DMS53 treated with DMSO at 0.1 percent for 48 hours (cell line): Measurements from ENCODE around the gene ZNF343.
"Not testable (repeated sequence)": the region's sequence is repeated elsewhere in the genome, so short reads cannot be mapped to it uniquely, and the experiment has no call there.

ENCODE experiments used
- DNase-seq: peaks from one replicate; lab custom pipeline; 2025; ENCODE audit not compliant: unreplicated experiment; lab: John Stamatoyannopoulos, UW

The ZNF343 gene

DNA sequence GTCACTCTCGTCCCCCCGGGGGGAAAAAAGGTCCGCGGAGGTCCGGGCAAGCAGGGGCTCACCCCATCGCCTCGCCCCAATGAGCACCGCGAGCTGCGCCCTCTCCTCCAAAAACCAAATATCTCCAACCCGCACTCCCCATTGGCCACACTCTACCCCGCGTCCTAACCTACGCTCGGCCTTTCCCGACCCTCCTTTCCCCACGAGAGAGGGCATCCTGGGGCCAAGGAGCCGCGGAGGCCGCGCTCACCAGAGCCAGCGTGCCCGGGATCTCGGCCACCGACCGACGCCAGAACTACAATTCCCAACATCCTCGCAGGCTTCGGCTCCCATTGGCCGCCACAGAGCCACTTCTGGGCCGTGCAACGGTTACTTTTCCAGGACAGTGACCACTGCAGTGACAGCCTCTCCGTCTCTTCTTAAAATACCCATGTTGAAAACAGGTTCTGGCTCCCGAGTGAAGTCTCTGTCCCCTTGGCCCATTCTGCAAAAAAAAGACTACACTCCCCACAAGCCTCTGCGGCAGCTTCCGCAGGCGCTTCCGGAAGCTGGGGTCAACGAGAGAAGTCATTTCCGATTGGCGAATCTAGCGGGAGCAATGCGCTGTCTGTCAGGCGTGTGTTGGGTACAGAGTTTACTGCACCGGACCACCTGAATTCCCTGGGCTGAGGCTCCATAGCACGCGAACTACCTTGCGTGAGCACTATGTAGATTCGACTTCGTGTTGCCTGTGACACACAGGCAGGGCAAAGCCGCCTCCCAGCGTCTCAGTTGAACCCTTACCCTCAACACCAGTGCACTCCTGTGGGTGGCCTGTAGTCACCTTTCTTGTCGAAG is at the start of gene ZNF343:
TSS of gene ZNF343 (minus strand) at position 285 of the 837 bp plus-strand sequence. CDS start 15,020 bp downstream, outside the sequence.
- peak; percentile 89 for DNase-seq

DNA sequence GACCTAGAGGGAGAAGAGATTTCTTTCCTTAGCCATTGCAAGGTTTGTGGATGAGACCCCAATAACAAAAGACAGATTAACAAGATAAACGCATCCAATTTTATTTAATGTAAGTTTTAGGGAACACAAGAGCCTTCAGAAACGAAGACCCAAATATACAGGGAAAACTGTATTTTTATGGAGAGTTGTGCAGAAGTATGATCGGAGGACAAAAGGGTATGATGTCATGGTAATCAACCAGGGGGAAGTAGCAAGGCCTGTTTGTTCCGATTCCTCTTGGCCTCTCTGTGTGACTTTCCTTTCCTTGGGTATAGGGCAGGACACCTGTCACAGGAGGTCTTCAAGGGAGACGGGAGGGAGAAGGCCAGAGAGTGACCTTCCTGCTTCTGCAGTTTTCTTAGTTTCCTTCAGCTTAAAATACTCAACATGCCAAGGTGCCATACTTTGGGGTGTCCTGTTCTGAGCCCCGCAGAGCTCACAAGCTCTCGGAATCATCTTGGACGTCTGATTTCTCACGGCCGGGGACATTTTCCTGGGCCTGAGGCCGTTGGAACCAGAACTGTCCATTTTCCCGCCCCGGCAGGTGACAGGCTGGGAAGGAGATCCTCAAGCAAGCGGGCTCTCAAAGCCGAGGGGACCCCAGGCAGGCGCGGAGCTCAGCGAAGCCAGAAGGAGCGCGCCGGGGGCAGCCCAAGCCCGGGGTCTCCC is 49.3 kb upstream of the ZNF343 start:
- DNase-seq, result no peak

DNA sequence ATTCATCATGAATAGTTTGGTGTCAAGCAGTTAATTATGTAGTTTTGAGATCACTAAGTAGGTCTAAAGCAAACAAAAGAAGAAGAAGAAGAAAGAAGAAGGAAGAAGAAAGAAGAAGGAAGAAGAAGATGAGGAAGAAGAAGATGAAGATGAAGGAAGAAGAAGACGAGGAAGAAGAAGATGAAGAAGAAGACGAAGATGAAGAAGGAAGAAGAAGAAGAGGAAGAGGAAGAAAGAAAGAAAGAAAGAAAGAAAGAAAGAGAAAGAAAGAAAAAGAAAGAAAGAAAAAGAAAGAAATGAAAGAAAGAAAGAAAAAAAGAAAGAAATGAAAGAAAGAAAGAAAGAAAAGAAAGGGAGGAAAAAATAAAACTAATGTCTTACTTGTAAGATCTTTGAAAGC is 36.9 kb upstream of the ZNF343 start:
- no peak for DNase-seq

GRCh38 chr20:2544211-2544610 is 35.5 kb upstream of the ZNF343 start:
- DNase-seq, result no peak

- no peak for DNase-seq
Observed at GRCh38 chr20:2542361-2542760, 33.6 kb upstream of the ZNF343 start.

DNA sequence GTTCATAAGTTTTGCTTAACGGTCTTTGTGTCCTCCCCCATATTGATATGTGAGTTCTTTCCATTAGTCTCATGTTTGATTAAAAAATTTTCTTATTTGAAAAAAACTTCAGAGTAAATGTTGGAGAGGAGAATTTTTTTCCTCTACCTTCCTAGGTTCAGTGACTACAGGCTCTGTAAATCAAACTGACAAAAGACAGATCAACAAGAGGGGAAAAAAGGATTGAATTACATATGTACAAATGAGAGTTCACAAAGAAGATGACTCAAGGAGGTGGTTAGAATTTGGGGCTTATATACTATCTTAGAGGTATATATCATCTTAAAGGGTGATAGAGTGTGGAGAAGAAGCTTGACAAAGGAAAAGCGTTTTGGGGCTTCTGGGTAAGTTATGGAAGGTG is 33.2 kb upstream of the ZNF343 start:
- no peak for DNase-seq

DNA sequence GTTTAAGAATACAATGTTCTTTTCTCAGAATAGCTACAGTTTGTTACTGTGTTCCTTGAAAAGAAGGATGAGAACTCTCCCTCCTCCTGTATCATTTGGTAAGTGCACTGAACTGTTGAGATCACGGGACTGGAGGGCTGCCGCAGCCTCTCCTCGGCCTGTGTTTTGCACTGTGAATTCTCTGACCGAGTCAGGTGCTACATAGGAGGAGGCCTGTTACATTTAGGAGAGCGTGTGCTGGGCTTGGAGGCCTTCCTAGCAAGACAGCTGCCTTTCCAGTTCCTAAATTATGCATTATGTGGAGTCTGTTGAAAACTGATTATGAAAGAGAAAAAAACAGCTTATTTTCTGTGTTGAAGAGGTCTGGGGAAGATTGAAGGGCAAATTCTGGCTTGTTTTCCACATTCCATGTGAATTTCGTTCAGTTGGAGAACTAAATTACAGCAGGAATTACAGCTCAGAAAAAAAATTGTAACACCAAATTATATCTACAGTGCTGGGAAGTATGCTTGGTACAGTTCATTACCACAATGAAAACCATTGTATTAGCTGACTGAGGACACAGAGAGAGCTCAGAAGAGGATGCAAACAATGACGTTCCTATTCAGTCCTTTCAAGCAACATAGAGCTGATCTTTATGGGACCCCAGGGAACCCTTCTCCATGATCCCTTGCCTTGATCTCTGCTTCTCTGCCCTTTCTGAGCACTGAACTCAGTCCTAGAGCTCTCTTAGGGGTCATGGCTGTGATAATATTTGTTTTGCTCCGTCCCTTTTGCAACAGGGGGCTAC is 30.4 kb upstream of the ZNF343 start:
- no peak for DNase-seq

DNA sequence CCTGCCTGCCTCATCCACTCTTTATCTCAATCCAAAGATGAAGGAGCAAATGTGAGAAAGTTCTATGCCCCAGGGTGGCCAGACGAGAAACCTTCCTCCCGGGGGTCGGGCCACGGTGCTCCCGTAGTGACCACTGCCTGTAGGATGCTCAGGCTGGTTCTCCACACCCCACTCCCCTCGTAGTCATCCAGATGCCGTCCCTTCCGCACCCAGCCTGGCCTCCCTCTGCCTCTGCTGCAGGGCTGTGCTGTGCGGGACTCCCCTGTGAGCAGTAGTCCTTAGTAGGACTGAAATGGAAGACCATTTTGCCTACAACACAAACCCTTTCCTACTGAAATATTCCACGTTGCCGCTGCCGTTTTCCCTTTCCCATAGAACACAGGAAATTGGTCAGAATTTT is 29.6 kb upstream of the ZNF343 start:
- DNase-seq, result no peak

DNA sequence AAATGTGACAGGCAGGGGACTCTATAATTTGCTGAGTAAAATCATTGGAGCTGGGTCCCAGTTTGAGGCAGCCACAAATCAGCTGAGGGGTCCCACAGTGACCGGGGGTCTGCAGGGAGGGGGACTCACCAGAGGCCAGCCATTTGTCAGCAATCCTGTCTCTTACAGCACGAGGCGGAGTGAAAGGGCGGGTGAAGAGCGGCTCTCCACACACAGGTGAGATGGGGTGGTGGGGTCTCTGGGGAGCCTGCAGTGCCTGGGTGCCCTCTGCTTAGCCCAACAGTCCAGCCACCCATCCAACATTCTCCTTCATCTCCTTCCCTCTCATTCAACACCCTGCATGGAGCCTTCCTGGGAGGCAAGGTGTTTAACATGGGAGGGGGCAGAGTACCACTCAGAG is 28.4 kb upstream of the ZNF343 start:
- no peak for DNase-seq

DNA sequence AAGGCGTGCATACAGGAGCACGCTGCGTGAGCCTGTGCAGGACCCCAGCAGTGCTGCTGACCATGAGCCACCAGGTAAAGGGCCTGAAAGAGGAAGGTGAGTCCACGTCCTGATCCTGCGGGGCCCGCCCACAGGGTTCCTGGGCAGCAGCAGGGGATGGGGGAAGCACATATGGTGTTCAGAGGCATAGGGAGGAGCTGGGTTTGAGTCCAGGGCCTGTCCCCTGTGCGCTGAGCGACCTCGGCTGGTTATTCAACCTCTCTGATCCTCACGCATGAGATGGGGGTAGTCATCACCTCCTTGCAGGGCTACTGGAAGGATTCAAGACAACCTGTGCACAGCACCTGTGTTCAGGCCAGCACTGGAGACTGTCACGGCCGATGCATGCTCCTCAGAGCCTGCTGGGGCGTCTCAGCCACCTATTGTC is 27.9 kb upstream of the ZNF343 start, which contains the start of gene TMC2:
TSS of gene TMC2 (plus strand) at position 14 of the 427 bp plus-strand sequence. CDS start at position 63, 49 bp downstream.
- DNase-seq, result no peak

GRCh38 chr20:2535711-2536559 is 27.2 kb upstream of the ZNF343 start:
- no peak for DNase-seq

GRCh38 chr20:2533118-2533517 is 24.4 kb upstream of the ZNF343 start:
- DNase-seq, result no peak

GRCh38 chr20:2528671-2529271 is 20.1 kb upstream of the ZNF343 start:
- DNase-seq, result no peak

GRCh38 chr20:2527762-2528161 is 19.0 kb upstream of the ZNF343 start:
- no peak for DNase-seq

- not testable (repeated sequence) for DNase-seq
Observed at GRCh38 chr20:2526218-2526583, 17.5 kb upstream of the ZNF343 start.

DNA sequence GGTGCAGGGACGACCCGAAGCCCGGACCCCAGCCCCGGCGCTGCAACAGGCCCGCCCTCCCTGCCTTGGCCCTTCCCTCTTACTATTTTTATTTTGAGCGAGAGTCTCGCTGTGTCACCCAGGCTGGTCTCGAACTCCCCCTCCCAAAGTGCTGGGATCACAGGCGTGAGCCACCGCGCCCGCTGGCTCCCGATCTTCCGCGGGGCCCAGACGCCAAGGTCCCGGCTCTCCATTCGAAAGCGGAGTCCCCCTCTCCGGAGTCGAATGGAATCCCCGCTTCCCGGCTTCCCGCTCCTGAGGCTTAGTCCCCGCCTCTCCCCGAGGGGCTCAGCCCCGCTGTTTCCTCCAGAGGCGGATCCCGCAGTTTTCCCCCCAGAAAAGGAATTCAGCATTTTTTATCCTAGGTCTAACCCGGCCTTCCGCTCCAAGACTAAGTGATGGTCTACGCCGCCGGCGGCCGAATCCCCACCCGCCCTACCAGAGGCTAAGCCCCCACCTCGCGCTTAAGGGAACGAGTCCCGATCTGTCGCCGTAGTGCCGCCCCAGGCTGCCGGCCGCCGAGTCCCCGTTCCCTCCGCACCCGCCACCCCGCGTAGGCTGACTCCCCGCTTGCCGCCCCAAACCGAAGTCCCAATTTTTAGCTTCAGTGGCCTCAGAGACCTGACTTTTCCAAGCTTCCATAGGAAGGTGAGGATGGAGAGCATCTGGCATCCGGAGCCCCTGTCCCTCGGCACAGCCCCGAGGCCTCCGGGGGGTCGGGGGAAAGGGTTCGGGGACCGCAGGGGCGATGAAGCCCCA is 16.2 kb upstream of the ZNF343 start:
- no peak for DNase-seq

DNA sequence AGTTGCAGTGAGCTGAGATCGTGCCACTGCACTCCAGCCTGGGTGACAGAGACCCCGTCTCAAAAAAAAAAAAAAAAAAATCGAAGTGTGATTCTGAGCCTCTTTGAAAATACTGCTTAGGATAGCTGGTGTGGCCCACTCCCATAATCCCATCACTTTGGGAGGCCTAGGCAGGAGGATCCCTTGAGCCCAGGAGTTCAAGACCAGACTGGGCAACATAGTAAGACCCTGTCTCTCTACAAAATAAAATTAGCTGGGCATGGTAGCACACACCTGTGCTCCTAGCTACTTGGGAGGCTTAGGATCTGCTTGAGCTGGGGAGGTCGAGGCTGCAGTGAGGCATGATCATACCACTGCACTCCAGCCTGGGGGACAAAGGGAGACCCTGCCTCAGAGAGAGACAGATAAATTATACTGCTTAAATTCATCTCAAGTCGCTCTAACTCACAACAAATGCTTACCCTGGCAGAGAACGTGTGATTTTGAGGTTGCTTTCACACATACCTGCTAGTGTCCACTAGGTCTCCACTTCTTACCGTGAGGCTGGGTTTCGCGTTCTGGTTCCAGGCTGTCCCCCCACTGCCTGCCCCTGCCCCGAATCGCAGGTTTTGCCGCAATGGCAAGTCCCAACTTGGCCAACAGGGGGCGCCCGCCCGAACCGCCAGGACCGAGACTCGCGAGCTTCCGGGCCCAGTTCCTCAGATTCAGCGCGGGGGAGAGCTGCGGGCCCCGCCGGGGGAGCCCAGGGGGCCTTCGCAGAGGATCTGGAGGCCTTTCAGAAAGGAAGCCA is 15.4 kb upstream of the ZNF343 start:
- DNase-seq, result peak; percentile 31

GRCh38 chr20:2522826-2523429 is 14.2 kb upstream of the ZNF343 start:
- DNase-seq, result not testable (repeated sequence)
